ENCODE results near the gene RNF169.

RNF169 gene

GRCh38 chr11:74719011-74719410 is 29.6 kb upstream of the RNF169 start:
- DNase-seq (no peak), ATAC-seq (ENCODE audit: insufficient read depth, low read depth) (no peak)
- no peaks in the 10 kb centered on the region for H3K4me1 ChIP-seq (ENCODE audit: insufficient read depth, low read length)
- no peaks in the 10 kb centered on the region for H3K36me3 ChIP-seq (ENCODE audit: insufficient read depth, low read length)
- H3K79me2 ChIP-seq (ENCODE audit: insufficient read depth, low read length) = no peaks in the 10 kb centered on the region
- no peak overlapping the region for H3K4me2 ChIP-seq (ENCODE audit: insufficient read depth, low read length)
- H2AFZ ChIP-seq (ENCODE audit: low read depth, low read length) = no peak overlapping the region
- no peak for TF ChIP-seq EZH2 (IDR thresholded peaks at IDR 0.05; ENCODE audit: borderline replicate concordance, low read depth, low read length, severe bottlenecking)
- TF ChIP-seq CTCF (IDR thresholded peaks at IDR 0.05; ENCODE audit: borderline replicate concordance, extremely low read depth, low read length, poor library complexity, severe bottlenecking) = no peak
- no peak overlapping the region for H3K9ac ChIP-seq (ENCODE audit: low read depth, low read length)
- no peak overlapping the region for H3K4me3 ChIP-seq (ENCODE audit: low read depth in 1 of 2, low read length in 2 of 2)
- H3K27me3 ChIP-seq (ENCODE audit: insufficient read depth, low read length, poor library complexity) = peaks cover 1% of the 10 kb centered on the region
- H3K9me3 ChIP-seq (ENCODE audit: insufficient read depth, low read length, severe bottlenecking) = no peaks in the 10 kb centered on the region
- H4K20me1 ChIP-seq (ENCODE audit: insufficient read depth, low read length) = no peaks in the 10 kb centered on the region
- no peak overlapping the region for H3K27ac ChIP-seq (ENCODE audit: low read length)

- TF ChIP-seq CTCF (IDR thresholded peaks at IDR 0.05; ENCODE audit: borderline replicate concordance, extremely low read depth, low read length, poor library complexity, severe bottlenecking) = no peak
- TF ChIP-seq EZH2 (IDR thresholded peaks at IDR 0.05; ENCODE audit: borderline replicate concordance, low read depth, low read length, severe bottlenecking) = no peak
- no peak for ATAC-seq (ENCODE audit: insufficient read depth, low read depth)
Measured at GRCh38 chr11:74720596-74721478, 27.8 kb upstream of the RNF169 start.

GRCh38 chr11:74721479-74721835 is 27.2 kb upstream of the RNF169 start:
- TF ChIP-seq EZH2 (IDR thresholded peaks at IDR 0.05; ENCODE audit: borderline replicate concordance, low read depth, low read length, severe bottlenecking) = no peak
- TF ChIP-seq CTCF (IDR thresholded peaks at IDR 0.05; ENCODE audit: borderline replicate concordance, extremely low read depth, low read length, poor library complexity, severe bottlenecking) = no peak
- peaks cover 11% of the 10 kb centered on the region for H3K27me3 ChIP-seq (ENCODE audit: insufficient read depth, low read length, poor library complexity)
- H3K9ac ChIP-seq (ENCODE audit: low read depth, low read length) = no peak overlapping the region
- H3K4me3 ChIP-seq (ENCODE audit: low read depth in 1 of 2, low read length in 2 of 2) = no peak overlapping the region
- H3K4me1 ChIP-seq (ENCODE audit: insufficient read depth, low read length) = no peaks in the 10 kb centered on the region
- no peaks in the 10 kb centered on the region for H3K36me3 ChIP-seq (ENCODE audit: insufficient read depth, low read length)
- ATAC-seq (ENCODE audit: insufficient read depth, low read depth) (no peak), DNase-seq (no peak)
- no peak overlapping the region for H2AFZ ChIP-seq (ENCODE audit: low read depth, low read length)
- H3K4me2 ChIP-seq (ENCODE audit: insufficient read depth, low read length) = no peak overlapping the region
- H3K79me2 ChIP-seq (ENCODE audit: insufficient read depth, low read length) = no peaks in the 10 kb centered on the region
- H3K27ac ChIP-seq (ENCODE audit: low read length) = no peak overlapping the region
- no peaks in the 10 kb centered on the region for H3K9me3 ChIP-seq (ENCODE audit: insufficient read depth, low read length, severe bottlenecking)
- no peaks in the 10 kb centered on the region for H4K20me1 ChIP-seq (ENCODE audit: insufficient read depth, low read length)

More at GRCh38 chr11:74720596-74721478, 27.8 kb upstream of the RNF169 start:
- Histone ChIP-seq H3K27ac (ENCODE audit: low read length) (no peak overlapping the region), H3K4me2 (ENCODE audit: insufficient read depth, low read length) (no peak overlapping the region), H3K36me3 (ENCODE audit: insufficient read depth, low read length) (no peaks in the 10 kb centered on the region), H3K27me3 (ENCODE audit: insufficient read depth, low read length, poor library complexity) (peaks cover 8% of the 10 kb centered on the region), H3K79me2 (ENCODE audit: insufficient read depth, low read length) (no peaks in the 10 kb centered on the region), H4K20me1 (ENCODE audit: insufficient read depth, low read length) (no peaks in the 10 kb centered on the region), H3K9ac (ENCODE audit: low read depth, low read length) (no peak overlapping the region), H3K9me3 (ENCODE audit: insufficient read depth, low read length, severe bottlenecking) (no peaks in the 10 kb centered on the region), H3K4me1 (ENCODE audit: insufficient read depth, low read length) (no peaks in the 10 kb centered on the region), H3K4me3 (ENCODE audit: low read depth in 1 of 2, low read length in 2 of 2) (no peak overlapping the region), H2AFZ (ENCODE audit: low read depth, low read length) (no peak overlapping the region)
- no peak for DNase-seq

Measured in DND-41 (cell line).